HG03432 (cell line): ENCODE data around the gene TDP2.
"Not testable (repeated sequence)": the region's sequence is repeated elsewhere in the genome, so short reads cannot be mapped to it uniquely, and the experiment has no call there.

Experiments
- ATAC-seq: cut with Tn5 transposase; IDR thresholded peaks from one replicate; pipeline ENCODE4 v1.9.1; 2021; ENCODE audit warnings: mild to moderate bottlenecking, moderate library complexity; ENCODE audit not compliant: unreplicated experiment

The TDP2 gene

GRCh38 chr6:24683297-24684296 is 16.9 kb upstream of the TDP2 start:
- no peak for ATAC-seq

GRCh38 chr6:24680582-24680981 is 13.9 kb upstream of the TDP2 start:
- no peak for ATAC-seq

DNA sequence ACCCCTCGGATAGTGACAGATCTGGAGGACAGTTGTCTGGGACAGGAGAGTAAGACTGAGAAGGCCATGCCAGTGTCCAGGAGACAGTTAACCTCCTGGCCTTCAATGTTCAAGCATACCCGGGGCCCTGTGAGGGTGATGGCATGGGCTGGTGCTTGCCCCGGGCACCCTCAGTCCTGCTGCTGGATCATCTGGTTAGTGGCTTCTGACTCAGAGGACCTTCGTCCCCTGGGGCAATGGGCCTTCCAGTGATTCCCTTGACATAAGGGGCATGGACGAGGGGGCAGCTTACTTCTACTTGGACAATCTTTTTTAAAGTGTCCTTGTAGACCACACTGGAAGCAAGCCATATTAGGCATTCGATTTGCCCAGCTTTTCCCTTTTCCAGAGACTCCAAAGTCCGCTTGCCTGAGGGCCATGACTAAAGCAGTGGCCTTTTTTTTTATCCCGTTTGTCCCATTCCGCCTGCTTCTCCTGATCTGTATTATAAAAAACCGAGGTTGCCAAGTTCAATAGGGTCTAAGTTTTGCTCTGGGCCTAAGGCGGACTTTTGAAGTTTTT is 12.2 kb upstream of the TDP2 start:
- ATAC-seq: not testable (repeated sequence)

- no peak for ATAC-seq
Observed at GRCh38 chr6:24673625-24674024, 6.9 kb upstream of the TDP2 start.

- ATAC-seq: no peak
Observed at GRCh38 chr6:24672620-24673182, 6.0 kb upstream of the TDP2 start.

- ATAC-seq: not testable (repeated sequence)
Observed at GRCh38 chr6:24671077-24671476, 4.4 kb upstream of the TDP2 start.

- not testable (repeated sequence) for ATAC-seq
Observed at GRCh38 chr6:24670492-24670891, 3.8 kb upstream of the TDP2 start.

DNA sequence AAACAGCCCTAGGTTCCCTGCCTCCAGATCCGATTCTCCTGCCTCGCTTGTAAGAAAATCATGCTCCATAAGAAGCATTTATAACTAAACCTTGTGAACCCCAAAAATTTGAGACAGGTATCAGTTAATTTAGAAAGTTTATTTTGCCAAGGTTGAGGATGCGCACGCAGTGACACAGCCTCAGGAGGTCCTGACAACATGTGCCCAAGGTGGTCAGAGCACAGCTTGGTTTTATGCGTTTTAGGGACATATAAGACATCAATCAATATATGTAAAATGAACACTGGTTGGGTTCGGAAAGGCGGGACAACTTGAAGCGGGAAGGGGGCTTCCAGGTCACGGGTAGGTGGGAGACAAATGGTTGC is 2.3 kb upstream of the TDP2 start:
- ATAC-seq: no peak

GRCh38 chr6:24668066-24668996 is 1.6 kb upstream of the TDP2 start:
- ATAC-seq: not testable (repeated sequence)

DNA sequence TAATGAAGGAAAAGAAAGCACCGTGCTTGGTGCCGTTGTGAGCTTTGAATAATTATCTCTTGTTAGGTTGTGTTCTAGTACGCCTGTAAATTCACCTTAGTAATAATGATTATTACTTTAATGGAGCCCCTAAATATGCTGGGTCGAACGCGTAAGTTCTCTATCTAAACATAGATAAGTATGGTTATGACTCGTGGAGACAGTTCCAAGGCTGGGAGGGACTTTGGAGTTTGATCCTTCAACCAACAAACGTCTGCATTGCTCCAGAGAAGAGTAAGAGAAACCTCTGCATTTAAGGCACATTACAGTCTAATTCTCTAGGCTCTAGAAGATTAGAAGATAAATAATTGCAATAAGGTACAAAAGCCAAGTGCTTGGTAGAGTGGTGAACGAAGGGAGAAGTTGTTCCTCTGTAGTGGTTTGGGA is 692 bp upstream of the TDP2 start:
- ATAC-seq: no peak

GRCh38 chr6:24666097-24666640 is 530 bp downstream of the TDP2 start:
- ATAC-seq: peak; percentile 35

DNA sequence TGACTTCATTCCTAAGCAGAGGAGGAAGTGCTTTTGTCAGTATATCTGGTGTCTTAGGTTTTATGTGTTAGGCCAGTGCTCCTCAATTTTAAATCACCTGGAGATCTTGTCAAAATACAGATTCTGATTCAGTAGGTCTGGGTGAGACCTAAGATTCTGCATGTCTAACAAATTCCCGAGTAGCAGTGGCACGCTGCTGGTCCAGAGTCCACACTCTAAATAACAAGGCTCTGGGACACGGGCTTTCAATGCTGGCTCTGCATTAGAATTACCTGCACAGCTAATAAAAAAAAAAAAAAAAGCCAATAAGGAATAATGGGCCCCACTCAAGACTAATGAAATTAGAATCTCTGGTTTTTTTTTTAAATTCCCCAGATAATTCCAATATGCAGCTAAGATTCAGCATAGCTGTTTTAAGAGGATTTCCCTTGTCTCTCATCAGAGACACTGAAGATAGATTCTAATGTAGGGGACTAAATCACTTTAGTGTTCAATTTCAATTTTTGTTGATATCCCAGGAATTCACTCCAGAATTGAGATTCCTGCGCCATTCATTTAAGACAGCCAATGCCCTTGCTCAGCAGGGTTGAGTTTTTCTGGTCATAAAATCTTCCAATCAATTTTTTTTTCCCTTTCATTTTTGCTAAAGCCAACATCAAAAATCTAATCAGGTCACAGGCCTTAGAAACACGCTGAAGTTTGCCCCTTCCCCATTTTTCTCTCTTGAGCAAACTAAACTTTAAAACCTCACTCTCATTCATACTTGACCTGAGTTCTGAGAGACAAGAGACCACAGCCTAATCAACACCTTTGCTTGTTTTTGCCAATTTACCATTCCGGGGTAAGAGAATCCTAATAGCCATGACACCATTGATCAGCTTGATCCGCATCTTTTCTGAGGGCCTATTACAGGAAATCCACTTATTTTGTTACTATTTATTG is 2.4 kb downstream of the TDP2 start:
- ATAC-seq: no peak

DNA sequence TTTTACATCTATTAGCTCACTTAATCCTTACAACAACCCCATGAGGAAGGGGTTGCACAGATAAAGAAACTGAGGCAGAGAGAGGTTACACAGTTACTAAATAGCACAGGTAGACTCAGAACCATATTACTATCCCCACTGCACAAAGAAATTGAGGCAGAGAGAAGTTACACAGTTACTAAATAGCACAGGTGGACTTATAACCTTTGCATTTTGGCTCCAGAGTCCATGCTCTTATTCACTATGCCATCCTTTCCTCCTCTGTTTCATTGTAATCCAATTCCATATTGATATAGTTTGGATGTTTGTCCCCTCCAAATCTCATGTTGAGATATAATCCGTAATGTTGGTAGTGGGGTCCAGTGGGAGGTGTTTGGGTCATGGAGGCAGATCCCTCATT is 3.5 kb downstream of the TDP2 start:
- ATAC-seq: no peak

DNA sequence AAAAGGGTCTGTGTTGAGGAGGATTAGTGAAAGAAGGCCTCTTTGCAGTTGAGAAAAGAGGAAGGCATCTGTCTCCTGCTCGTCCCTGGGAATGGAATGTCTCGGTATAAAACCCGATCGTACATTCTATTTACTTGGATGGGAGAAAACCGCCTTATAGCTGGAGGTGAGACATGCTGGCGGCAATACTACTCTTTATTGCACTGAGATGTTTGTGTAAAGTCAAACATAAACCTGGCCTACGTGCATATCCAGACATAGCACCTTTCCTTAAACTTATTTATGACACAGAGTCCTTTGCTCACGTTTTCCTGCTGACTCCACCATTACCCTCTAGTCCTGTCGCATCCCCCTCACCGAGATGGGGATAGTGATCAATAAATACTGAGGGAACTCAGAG is 4.5 kb downstream of the TDP2 start:
- no peak for ATAC-seq

DNA sequence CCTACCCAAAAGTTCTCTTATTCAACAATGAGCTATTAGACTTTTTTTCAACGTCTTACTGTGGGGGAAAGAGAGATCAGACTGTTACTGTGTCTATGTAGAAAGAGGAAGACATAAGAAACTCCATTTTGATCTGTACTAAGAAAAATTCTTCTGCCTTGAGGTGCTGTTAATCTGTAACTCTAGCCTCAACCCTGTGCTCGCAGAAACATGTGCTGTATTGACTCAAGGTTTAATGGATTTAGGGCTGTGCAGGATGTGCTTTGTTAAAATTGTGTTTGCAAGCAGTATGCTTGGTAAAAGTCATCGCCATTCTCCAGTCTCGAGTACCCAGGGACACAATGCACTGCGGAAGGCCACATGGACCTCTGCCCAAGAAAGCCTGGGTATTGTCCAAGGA is 4.9 kb downstream of the TDP2 start:
- ATAC-seq: not testable (repeated sequence)

GRCh38 chr6:24660105-24660504 is 6.6 kb downstream of the TDP2 start:
- ATAC-seq: no peak

- no peak for ATAC-seq
Observed at GRCh38 chr6:24659561-24659960, 7.1 kb downstream of the TDP2 start.

DNA sequence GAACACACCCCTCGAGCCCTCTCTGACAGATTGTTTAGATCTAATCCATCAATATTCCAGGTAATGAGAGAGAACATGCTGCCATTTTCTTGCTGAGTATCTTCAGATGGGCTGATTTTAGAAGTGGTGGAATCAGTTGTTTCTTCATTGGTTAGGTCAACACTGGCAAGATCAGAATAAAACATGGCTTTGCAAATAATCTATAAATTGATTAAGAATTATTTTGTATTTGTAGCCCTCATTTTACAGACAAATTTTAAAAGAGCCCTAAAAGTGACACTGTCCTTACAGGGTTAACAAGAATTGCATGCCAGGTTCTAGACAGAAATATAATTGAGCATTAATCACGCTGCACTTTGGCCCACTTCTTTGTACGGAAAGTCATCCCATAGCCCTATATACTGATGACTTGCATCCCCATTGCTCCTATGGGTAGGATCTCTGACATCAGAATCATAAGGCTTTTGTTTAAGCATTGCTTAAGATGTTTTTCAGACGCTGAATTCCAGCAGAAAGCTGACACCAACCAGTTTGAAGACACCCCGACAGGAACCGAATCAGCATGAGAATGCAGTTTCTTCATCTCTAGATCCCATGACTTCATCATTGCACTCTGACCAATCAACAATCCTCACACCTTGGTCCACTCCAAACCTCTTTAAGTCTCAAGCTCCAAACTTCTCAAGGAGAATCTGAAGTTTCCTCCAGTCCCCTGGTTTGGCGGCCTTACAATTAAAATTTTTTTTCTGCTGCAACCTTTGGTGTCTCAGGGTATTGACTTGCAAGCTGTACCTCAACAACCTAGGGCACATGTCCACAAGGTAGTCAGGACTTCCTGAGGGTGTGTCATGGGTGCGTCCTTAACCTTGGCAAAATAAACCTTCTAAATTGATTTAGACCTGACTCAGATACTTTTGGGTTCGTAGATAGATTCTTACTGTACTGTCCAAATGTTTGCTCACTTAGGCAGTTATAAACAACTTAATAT is 7.8 kb downstream of the TDP2 start:
- no peak for ATAC-seq
